DMS 273 treated with DMSO at 0.1 percent for 48 hours (cell line): Measurements from ENCODE around the gene FBXO22.
"Not testable (repeated sequence)": the region's sequence is repeated elsewhere in the genome, so short reads cannot be mapped to it uniquely, and the experiment has no call there.

Source experiments
- DNase-seq: peaks from one replicate; lab custom pipeline; 2025; lab: John Stamatoyannopoulos, UW

FBXO22 gene

DNA sequence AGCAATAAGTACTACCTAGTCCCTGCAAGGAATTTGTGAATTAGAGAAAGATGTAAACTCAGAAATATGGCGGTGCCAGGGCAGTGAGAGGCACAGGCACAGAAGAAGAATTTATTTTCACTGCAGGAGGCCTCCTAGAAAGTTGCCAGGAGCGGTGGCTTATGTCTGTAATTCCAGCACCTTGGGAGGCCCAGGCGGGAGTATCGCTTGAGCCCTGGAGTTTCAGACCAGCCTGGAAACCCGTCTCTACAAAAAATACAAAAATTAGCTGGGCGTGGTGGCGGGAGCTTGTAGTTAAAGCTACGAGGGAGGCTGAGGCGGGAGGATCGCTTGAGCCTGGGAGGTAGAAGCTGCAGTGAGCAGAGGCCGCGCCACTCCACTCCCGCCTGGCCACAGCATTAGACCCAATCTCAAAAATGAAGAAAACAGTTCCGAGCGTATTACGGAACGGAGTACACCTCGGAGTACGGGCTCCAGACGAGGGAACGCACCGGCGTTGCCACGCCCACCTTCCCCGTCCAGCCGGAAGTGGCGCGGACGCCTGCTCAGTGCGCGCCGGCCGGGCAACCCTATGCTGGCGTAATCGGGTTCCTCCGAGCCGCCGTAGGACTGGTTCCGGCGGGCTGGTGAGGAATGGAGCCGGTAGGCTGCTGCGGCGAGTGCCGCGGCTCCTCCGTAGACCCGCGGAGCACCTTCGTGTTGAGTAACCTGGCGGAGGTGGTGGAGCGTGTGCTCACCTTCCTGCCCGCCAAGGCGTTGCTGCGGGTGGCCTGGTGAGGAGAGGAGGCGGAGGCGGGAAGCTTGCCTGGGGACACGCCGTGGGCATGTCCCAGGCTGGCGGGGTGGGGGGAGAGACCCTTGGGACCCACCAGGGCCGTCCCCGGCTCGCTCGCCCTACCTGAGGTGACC is at the start of gene FBXO22:
FBXO22 (plus strand) TSS at position 548 of the 909 bp plus-strand sequence; CDS start at position 634, 86 bp downstream.
- peak; percentile 62 for DNase-seq

DNA sequence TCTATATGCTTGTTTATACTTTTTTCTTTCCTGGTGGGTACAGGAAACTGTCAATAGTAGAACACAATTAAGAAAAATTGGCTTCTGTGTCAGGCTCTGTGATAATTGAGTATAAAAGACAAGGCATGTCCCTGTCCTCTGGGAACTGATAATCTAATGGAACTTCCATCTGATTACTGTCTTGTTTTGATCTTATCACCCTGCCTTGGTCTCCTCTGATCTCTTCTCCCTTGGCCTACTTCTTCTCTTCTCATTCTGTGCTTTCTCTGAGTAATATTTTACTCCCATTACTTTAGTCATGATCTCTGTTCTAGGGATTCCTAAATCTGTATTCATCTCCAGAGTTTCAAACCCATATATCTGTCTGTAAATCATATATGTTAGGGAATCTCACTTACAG is 45.8 kb upstream of the FBXO22 start:
- DNase-seq, result no peak

DNA sequence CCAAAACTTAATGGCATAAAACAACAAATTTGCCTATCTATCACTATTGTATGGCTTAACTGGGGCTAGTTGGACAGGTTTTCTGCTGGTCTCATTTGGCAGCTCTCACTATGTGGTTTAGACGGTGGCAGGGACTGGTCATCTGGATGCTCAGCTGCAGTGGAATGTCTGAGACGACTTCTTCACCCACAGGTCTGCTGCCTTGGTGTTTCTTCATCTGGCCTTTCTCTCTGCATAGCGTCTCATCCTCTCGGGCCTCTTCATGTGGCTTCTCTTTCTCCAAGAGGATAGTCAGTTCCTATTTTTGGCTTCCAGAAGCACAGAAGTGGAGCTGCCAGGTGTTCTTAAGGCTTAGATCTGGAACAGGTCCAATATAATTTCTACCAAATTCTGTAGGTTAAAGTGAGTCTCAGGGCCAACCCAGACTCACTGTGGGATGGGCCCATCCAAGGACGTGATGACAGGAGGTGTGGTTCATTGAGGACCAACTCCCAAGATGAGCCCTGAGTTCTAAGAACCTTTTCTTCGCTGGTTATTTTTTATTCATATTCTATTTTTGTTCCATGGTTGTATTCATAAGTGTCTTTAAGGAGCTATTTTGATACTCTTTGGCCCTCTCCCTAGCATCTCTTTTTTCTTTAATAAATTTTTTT is 41.8 kb upstream of the FBXO22 start:
- DNase-seq, result no peak

DNA sequence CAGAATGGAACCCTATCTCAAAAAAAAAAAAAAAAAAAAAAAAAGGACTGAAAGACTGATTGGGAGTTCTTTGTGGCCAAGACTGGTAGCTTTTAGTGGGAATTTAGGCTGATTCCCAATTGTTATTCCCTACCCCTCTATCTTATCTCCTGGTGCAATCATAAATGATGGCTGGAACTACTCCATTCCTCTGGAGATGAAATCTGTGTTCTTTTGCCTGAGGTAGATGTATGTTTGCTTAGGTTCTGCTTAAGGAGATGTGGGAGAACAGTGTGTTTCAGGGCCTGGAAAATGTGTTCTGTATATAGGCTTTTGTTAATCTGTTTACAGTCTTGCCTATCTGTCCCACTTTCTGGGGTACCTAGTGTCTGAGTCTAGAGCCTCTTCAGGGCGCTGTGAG is 40.9 kb upstream of the FBXO22 start:
- no peak for DNase-seq

DNA sequence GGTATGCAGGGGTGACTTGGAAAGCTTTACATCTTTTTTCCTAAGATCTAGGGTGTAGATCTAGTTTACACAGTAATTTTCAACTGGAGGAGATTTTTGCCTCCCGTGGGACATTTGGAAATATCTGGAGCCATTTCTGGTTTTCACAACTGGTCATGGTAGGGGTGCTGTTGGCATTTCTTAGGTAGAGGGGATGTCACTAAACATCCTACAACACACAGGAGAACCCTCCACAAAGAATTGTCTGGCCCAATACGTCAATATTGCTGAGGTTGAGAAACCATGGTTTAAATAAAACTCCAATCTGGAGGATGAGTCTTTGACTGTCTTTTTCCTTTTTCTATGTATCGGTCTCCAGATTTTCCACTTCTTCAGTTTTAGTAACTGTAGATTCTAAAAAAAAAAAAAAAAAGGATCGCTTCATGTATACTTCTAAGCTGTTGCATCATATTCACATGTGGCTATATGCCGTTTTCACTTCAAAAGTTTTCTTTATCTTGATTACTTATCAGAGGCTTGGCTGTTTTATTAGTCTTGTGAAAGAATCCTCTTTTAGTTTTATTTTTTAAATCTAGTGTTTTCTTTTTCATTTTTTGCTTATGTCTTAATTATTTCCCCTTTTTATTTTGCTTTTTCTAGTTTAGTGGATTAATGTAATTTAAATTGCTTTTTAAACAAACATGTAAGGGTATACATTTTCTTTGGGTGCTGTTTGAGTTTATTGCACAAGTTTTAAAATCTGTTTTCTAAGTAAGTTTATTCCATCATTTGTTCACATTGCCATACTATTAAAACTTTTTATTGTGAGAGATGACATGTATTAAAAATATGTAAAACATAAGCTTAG is 39.2 kb upstream of the FBXO22 start:
- no peak for DNase-seq

DNA sequence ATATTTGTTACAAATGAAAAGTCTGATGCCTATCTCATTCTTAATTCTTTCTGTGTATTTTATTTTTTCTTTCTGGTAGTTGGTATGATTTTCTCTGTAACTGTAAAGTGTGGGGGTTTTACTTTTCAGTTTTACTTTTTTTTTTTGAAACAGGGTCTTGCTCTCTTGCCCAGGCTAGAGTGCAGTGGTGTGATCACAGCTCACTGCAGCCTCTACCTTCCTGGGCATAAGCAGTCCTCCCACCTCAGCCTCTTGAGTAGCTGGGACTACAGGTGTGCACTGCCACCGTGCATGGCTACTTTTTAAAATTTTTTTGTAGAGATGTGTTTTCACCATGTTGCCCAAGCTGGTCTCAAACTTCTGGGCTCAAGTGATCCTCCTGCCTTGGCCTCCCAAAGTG is 37.6 kb upstream of the FBXO22 start:
- DNase-seq, result not testable (repeated sequence)

DNA sequence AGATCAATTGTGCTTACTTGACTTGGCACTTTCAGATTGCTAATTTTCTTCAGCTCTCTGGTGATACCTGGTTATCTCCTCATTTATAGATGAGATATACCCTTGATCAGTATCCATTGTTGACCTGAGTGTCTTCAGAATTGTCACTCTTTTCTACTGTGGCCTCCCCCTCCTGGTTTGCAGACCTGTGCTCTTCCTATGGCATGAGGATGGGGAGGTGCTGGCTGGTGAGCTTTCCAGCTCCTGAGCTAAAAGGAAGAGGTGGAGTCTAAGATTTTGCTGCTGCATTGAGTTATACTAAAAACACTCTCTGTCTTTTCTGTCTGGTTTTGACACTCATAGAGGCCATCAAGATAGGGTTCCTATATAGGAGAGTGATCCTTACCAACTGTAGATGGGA is 36.8 kb upstream of the FBXO22 start:
- no peak for DNase-seq

DNA sequence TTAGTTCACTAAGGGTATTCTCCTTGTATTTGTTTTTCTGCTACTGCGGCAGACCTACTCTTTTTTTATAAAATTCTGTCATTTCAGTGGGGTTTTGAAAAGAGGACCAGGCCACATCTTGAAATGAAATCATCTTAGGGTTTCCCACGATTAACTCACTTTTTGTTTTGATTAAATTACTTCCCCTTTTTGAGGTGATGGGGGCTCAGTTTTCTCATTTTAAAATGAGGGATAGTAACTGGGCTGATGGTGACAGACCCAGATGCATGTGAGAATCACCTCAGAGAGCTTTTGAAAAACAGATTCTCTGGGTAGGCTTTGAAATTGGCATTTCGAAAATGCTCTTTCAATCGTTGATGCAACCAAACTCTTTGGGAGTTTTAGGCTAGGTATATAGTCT is 36.2 kb upstream of the FBXO22 start:
- no peak for DNase-seq

DNA sequence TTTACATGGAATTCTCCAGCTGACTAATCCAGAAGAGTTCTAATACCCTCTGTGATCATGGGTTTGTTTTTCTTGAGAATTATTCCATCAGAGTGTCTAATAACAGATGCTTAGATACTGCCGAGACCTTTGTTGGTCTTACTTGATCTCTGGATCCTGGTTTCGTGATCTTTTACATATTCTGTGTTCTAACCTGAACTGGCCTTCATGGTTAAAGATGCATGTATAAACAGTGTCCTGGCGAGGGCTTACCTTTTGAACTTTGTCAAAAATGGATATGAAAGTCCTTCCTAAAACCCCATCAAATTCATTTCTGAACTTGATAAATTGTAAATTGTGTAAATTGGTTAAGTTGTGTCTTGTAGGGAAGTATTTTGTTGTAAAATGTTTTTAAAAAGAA is 35.7 kb upstream of the FBXO22 start:
- DNase-seq, result no peak

DNA sequence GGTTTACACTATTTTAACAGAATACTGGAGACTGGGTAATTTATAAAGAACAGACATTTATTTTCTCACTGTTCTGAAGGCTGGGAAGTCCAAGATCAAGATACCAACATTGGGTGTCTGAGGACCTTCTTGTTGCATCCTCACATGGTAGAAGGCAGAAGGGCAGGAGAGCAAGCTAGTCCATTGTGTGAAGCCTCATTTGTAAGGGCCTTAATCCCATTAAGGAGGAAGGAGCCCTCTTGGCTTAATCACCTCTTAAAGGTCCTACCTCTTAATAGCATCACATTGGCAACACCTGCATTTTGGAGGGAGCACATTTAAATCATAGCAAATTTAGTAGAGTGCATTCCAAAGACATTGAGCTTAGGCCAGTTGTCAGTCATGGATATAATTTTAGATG is 34.2 kb upstream of the FBXO22 start:
- no peak for DNase-seq

DNA sequence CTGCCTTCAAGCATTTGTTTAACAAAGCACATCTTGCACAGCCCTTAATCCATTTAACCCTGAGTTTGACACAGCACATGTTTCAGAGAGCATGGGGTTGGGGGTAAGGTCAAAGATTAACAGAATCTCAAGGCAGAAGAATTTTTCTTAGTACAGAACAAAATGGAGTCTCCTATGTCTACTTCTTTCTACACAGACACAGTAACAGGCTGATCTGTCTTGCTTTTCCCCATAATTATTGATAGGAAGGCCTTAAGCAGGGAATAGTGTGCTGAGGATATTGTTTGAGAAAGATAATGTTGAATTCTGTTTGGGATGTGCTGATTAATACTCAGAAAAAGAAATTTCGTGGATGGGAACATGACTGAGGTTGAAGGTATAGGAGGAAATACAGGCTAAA is 32.1 kb upstream of the FBXO22 start:
- DNase-seq, result not testable (repeated sequence)

DNA sequence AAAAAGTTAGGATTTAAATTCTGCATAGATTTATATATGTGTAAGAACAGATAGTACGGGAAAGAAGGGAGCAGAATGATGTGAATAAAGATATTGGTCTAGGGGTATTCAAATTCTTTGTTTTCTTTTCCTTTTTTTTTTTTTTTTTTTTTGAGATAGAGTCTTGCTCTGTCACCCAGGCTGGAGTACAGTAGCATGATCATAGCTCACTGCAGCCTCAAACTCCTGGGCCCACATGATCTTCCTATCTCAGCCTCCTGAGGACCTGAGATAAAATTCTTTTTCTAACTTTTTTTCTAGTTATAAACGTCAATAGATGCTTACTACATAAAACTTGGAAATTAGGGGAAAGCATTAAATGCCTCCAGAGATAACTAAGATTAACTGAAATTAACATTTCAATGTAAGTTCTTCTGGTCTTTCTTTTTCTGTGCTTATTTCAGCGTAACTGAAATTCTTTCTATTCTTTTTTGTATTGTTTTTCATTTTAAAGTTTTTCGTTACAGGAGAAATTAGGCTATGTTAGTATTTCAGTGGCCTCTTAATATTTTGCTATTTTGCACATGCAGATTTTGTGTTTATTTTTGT is 31.2 kb upstream of the FBXO22 start:
- no peak for DNase-seq

DNA sequence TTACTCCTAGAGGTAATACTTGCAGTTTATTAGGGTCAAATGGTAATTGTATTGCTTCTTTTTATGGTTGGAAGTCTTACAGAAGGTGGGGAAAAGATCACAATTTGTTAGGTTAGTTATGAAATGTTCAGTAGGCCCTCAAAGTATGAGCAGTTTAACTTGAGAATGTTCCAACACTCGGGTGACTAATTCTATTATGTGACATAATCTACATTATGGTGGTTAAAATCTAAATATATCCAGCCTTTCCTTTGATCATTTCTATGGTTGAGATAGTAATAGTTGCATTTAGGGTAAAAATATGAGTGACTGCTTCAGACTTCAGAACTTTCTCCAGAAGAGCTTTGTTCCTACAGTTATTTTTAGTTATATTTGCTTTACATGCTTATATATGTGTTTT is 19.6 kb upstream of the FBXO22 start:
- DNase-seq, result no peak

DNA sequence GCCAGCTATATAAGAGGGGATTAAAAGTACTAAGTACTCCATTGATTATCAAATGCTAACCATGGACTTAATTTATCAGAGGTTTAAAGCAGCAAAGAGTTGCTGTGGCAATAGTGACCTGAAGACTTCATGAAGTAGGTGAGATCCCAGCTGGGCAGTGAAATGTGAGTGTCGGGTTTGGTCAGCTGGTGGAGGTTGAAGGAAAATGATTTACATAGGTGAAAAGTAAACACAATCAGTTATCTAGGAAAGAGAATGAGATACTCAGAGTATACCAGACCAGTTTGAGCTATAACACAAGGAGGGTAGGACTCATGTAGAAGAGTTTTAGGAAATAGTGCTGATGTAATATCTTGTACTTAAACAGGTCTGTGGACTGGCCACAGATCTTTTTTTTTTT is 16.5 kb upstream of the FBXO22 start:
- no peak for DNase-seq

DNA sequence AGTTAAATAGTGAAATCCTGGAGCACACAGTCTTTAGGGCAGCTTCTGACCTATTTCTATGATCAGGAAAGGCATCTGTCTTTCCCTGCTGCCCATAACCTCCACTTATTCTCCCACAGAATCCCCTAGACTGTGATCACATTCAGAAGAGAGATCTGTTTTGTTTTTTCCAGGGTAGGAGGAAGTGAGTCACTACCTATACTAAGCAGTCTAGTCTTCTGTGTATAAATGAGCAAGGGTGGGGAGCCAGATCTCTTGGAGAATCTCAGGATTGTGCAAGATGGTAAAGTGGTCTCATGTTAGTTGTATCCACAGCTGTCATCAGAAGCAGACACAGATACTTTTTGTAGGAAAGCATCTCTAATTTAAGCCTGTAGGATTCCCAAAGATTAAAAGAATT is 11.8 kb upstream of the FBXO22 start:
- no peak for DNase-seq

DNA sequence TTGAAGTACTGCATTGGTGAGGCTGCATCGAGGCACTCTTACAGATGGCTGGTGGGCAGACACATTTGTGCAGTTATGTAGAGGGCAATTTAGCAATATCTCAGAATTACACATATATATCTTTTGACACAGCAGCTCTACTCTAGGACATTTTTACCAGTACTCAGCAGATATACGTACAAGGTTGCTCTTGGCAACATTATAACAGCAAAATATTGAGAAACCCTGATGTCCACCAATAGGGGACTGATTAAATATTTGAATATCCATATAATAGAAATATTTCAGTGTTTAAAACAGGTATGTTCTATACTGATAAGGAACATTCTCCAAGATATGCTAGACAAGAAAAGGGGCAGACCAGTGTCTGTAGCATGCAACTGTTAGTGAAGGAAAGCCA is 7.9 kb upstream of the FBXO22 start:
- DNase-seq, result no peak

DNA sequence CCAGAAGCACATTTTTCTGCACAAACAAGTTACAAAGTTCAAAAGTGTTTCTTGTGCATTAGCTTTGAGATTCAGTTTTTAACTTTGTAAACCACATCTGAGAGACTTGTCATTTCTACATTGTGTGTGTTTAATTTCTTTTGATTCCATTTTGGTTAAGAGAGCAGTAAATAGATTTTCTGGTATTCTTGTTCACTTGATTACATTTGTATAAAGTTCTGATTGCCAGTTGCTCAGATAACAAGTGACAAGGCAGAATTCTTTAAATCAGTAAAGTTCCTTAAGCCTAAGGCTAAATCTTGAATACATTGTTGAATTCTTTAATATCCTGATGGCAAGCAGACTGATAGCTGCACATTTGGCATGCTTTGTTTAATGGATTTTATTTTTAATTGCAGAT is 3.1 kb upstream of the FBXO22 start:
- no peak for DNase-seq

DNA sequence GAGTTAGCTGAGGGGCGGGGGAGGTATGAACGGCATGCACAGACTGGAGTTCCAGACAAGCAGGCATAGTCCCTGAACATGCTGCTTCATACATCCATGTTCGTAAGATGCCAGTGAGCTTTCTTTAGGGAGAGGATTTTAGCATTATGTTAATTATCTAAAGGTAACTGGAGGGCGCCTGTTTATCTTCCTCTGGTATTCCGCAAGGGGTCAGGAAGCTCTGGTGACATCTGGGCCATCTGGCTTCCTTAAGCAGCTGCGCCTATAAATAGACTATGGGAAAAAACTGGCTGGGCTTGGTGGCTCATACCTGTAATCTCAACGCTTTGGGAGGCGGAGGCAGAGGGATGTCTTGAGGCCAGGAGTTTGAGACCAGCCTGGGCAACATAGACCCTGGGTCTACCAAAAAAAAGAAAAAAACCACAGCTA is 1.5 kb upstream of the FBXO22 start:
- DNase-seq, result peak; percentile 76

DNA sequence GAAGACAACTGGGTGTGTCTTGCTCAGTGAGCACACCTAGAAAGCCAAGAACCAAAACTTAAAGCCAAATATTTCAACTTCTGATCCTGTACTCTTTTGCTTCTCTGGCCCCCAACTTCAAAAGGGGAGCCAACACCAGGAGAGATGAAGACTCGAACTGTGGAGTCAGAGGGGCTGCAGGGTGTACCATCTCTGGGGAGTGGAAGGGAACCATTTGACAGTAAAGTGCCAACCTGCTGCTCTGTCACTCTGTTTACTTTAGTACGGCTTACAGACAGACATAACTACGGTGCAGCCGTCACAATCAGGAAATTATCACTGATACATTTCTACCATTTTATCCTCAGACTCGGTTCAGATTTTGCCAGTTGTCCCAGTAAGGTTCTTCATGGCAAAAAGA is 1.6 kb downstream of the FBXO22 start:
- DNase-seq, result no peak

DNA sequence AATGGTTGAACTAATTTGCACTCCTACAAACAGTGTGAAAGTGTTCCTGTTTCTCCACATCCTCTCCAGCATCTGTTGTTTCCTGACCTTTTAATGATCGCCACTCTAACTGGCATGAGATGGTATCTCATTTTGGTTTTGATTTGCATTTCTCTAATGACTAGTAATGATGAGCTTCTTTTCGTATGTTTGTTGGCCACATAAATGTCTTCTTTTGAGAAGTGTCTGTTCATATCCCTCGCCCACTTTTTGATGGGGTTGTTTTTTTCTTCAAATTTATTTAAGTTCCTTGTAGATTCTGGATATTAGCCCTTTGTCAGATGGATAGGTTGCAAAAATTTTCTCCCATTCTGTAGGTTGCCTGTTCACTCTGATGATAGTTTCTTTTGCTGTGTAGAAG is 6.7 kb downstream of the FBXO22 start:
- not testable (repeated sequence) for DNase-seq

DNA sequence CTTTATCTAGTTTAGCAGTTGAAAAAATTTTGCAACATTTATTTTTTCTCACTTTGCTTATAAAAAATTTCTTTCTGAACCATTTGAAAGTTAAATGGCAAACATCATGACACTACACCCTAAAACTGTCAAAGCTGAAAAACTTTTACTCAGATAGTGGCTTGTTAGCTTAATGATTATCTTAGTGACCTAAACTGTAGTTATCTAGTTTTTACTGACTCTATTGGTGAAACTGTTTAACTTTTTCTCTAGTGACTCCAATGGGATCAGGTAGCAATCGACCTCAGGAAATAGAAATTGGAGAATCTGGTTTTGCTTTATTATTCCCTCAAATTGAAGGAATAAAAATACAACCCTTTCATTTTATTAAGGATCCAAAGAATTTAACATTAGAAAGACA is 13.3 kb downstream of the FBXO22 start:
- DNase-seq, result no peak

DNA sequence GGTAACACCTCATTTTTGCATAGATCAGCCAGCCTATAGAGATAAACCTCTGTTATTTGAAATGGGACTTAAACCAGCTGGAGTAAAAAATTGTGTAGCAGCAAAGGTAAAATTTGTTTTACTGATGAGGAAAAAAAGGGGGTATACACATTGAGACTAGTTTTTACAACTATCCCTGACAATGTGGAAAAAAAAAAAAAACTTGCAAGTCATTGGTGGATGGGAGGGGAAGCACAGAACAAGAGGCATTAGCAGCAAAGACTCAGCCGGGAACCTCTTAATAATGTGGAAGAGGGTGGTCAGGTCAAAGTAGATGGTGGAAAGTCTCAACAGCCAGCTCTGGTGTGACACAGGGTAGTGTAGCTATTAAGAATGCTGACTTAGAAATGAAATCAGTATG is 14.5 kb downstream of the FBXO22 start:
- no peak for DNase-seq
